Right ventricle myocardium superior (tissue), 1 donor: ENCODE results near the gene IL13RA1. TPM values are rescaled to one million over a fixed set of nuclear protein-coding genes. Genes with fewer than 3 reads are reported as not detected.
A peak's percentile ranks its signal among the peaks of the same experiment; 100 is the strongest.
"Not testable (repeated sequence)": the region's sequence is repeated elsewhere in the genome, so short reads cannot be mapped to it uniquely, and the experiment has no call there.

Experiments used
- ATAC-seq: fragments of 200-7000 bp; cut with Tn5 transposase; one replicate; pipeline ENCODE4 v1.9.1; 2020; ENCODE audit warnings: mild to moderate bottlenecking; ENCODE audit not compliant: poor library complexity
- DNase-seq: peaks from one replicate; pipeline ENCODE4 v3.0.0-alpha.2; 2020
- intact Hi-C: fragments of 100-400 bp; cut with DNase I; formaldehyde crosslinking; loops from one replicate; pipeline ENCODE4 v1.11.2; 2022
- total RNA-seq: library from RNA; stranded (reverse); fragmentation: NEBNext Ultra II Directional; extraction: Animal tissue kit (Norgen Biotek cat#: 25700); gene quantifications from one replicate; pipeline ENCODE4 v1.2.1, GENCODE V29; 2021
- donor health status: DM: no; HTN: yes; CAD: no; lungs with severe emphysema.

Gene IL13RA1
- total RNA-seq, 1 donor from 2014 or later: 16.8 TPM

DNA sequence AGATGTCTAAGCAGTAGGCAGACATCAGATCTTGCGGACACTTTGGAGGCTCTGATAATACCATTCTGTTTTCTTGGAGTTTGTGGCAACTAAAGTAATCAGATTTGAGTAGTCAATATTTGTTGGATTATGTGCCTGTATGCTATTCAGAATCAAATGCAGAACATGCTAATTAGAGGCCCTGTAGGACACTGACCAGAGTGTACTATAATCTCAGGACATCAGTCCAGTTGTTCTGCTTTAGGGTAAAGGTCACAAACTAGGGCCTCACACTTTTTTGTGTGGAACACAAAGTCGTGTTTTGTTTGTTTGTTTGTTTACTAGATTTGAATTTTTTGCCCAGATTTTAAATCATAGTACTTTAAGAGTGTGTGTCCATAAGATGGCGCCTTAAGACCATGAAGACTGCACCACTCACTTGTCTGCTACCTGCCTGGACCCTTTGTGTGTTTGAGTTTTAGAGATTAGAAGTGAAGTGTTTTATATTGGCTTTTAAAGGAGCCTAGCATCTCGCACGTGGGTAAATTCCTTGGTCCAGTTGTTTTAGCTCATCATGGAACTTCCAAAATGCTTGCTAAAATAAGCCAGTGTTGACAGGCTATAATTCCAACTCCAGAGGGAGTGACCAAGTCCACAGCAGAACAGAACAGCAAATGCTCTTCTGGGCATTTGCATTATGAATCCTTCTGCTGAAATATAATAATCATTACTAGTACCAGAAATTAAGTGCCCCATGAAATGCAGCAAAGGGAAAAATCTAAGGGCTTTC, 34.7 kb downstream of the IL13RA1 start:
- no peak for DNase-seq
- intact Hi-C loops: no loop called here
- ATAC-seq: no peak

DNA sequence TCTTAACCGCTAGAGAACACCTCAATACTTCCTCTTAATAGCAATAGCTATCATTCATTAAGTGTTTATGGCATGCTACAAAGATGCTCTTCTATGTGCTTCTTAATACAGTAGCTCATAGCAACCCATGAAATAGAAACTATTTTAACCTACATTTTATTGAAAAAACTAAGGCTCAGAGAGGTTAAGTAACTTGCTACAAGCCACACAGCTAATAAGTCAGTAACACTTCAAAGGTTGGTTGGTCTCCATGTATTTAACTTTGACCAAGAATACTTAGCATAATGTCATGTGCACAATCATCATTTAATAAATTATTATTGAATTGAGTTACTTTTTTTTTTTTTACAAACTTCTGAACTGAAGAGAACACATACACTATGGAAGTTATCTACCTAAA, 36.1 kb downstream of the IL13RA1 start:
- intact Hi-C loops: no loop called here
- ATAC-seq (no peak), DNase-seq (no peak)

DNA sequence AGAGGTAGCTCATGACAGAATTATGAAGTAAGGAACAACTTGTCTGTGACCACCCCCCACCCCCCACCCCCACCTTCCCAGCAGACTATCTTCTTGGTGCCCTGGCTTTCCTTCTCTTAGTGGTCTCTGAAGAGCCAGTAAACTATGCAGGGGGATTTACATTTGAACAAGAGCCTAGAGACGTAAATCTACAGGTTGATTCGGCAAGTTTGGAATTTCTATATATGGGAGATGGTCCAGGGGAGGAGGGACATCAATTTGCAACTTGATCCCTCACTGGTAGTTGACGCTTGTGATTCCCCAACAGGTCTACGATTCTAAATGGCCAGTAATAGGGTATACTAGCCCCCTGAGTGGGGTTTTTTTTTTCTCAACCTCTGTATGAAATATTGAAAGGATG, 36.7 kb downstream of the IL13RA1 start:
- intact Hi-C loops: no loop called here
- no peak for DNase-seq
- ATAC-seq: no peak

DNA sequence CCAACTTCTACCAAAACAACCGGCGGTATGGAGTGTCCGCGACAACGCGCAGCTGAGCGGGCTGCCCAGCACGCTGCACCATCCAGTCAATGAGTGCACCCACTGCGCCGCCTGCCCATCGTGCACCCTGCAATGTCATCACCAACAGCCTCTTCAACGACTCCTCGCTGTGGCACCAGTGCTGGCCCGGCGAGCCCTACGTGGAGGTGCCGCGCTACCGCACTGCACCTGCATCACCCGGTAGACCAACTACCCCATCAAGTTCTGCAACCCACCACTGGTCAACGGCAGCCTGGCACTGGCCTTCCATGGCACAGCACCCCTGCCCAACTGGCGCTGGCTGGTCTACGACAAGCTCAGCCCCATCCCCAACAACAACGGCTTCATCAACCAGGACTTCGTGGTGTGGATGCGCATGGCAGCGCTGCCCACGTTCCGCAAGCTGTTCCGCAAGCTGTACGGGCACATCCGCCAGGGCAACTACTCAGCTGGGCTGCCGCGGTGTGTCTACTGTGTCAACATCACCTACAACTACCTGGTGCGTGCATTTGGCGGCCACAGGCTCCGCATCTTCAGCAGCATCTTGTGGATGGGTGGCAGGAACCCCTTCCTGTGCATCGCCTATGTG, 42.8 kb downstream of the IL13RA1 start:
- no peak for ATAC-seq
- no peak for DNase-seq
- intact Hi-C loops: no loop called here

DNA sequence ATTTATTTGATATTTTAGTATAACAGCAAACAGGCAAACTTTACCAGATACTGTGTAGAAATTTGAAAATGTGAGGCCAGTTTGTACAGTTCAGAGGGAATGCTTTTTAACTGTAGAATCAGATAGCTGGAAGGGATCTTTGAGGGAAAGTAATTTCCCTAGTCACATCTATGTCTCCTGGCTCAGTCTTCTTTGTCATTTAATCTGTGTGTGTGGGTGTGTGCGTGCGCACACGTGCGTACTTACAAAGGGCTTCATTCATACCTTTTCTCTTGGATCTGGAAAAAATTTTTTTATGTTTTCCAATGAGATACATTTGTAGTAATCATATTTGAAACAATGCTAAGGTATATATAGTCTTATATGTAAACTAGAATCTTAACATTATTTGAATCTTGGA, 44.6 kb downstream of the IL13RA1 start:
- no peak for DNase-seq
- no peak for ATAC-seq
- intact Hi-C loops: no loop called here

DNA sequence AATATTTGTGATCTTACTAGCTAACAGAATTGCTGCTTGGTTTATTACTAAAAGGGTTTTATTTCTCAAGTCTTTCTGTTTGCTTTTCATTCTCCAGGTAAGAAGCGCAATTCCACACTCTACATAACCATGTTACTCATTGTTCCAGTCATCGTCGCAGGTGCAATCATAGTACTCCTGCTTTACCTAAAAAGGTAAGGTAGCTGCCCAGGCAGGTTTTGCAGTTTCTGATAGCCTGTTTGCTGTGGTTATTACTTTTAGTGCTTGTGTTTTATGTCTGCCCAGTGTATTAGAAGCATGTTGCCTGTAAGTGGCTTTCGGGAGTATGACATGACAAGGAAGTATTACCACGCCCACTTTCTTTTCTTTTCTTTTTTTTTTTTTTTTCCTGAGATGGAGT, 46.4 kb downstream of the IL13RA1 start:
- DNase-seq: no peak
- intact Hi-C loops: no loop called here
- ATAC-seq: no peak

DNA sequence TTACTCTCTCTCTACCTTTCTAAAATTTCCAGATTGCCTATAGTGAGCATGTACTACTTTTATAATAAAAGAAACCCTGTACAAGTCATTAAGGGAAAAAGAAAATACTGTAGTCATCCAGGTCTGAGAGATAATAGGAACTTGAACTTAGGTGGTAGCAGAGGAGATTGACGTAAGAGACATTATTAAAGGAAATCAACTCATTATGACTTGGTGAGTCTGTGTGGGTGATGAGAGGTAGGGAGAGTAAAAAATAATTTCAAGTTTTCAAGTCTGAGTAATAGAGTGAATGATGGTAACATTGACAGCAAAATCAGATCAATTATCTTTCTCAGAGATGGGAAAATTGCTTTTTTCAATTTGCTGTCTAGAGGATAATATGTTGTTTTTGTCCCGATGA, 52.2 kb downstream of the IL13RA1 start:
- DNase-seq: no peak
- intact Hi-C loops: no loop called here
- ATAC-seq: no peak

DNA sequence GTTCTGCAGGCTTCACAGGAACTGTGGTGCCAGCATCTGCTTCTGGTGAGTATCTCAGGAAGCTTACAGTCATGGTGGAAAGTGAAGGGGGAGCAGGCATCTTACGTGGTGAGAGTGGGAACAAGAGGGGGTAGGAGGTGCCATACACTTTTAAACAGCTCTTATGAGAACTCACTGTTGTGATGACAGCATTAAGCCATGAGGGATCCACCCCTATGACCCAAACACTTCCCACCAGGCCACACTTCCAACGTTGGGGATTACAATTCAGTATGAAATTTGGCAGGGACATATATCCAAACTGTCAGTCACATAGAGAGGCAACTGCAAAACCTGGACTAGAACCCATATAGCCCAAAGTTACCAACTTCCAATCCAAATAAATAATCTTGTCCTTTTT, 53.1 kb downstream of the IL13RA1 start:
- no peak for DNase-seq
- peak; percentile 29 for ATAC-seq
- intact Hi-C loops: no loop called here

DNA sequence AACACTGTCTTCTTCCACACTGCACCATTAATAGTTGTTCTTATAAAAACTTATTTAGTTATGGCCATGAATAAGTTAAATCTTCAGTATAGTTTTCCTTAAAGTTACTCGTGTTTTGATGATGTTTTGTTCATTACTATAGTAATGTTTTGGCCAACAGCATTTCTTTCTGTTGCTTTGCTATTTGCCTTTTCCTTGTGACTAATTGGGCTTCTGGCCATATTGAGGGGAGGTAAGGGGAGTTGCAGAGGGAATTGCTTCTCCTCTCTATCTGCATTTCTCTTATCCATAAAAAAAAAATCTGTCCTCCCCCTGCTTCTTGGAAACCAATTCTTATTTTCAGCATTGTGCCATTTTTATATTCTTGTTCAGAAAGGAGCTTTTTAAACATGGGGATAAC, 53.5 kb downstream of the IL13RA1 start:
- ATAC-seq (no peak), DNase-seq (no peak)
- intact Hi-C loops: no loop called here

DNA sequence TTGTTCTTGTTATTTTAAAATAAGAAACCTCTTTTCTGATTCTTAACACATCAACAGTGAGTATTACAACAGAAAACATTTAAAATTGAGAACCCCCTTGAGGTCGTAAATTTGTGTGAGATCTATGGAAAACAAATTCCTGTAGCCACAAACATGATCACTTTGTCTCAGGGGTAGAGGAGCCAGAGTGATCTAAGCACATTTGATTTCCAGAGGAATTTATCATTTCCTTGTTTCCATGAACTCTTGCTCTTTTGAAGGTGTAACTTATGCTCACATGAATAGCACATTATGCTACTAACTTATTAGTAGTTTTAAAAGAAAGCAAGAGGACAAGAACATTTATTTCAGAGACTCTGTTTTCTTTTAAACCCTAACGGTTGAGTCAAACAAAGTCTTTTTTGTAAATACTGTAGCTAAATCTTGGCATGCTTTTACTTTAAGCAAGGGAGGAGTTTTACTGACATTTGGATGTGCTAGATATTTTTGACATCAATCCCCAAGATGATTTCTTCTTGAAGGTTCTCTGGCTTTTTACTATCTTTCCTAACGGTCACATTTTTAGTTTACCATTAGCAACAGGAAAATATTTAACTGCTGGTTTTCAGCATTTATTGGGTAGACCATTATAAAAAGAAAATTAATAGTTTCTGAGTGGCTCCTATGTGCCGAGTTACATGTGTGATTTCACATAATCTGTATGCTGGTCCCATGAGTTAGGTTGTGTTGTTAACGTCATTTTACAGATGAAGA, 68.3 kb downstream of the IL13RA1 start:
- intact Hi-C loops: no loop called here
- ATAC-seq (no peak), DNase-seq (no peak)

DNA sequence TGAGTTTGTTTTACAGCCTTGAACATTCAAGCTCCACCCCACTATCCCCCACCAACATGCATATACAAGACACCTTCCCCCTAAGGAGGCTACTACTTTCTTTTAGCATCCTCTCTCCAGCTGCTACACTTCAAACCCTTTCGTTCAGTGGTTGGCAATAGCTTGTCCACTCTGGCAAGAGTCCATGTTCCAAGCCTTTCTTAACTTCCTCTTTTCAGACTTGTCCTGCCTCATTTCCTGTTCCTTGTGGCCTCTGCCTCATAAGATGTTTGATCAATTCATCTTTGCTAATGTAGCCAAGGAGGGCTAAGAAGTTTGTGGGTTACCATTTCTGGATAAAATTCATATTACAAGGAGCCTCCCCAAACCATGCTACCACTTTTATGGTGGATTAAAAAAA, 75.5 kb downstream of the IL13RA1 start:
- DNase-seq (no peak), ATAC-seq (peak; percentile 34)
- intact Hi-C loops: no loop called here

DNA sequence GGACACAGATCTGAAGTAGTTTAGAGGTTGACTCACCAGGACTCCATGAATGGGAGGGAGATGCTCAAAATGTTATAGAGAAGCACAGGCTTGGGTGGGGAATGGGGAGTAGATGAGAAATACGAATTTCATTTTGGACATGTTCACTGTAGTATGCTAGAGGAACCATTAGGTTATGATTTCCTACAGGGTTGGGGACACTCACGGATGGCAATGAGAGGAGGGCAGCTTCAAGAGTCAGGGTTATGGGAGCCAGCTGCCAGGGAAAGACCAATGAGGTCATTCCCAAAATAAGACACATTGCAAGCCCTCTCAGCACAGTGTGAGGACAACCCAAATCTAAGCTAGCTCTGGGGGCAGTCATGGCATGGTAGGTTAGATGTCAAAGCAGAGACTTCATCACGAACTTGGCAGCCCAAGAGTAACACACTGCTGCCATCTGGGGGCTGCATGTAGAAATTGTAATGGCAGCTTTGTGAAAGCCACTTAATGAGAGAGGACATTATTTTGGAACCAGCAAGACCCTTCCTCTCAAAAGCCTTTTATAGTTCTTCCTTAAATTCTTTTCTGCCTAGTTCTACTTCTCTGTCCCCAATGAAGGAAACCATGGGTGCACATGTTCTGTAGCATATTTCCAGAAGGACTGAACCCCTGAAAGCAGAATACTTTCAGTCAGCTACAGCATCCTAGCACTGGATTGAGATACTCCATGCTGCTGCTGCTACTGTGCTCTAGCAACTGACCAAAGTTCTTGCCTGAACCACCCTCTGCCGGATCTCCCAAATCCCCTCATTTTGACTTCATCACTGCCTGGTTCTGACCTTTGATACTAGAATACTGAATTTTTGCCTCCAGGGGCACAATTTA, 80.0 kb downstream of the IL13RA1 start:
- ATAC-seq: peak; percentile 56
- intact Hi-C loops: loop anchor here (5.0 kb wide), 1 partner anchor 165 kb away; no protein-coding TSS in a partner anchor
- DNase-seq: no peak

DNA sequence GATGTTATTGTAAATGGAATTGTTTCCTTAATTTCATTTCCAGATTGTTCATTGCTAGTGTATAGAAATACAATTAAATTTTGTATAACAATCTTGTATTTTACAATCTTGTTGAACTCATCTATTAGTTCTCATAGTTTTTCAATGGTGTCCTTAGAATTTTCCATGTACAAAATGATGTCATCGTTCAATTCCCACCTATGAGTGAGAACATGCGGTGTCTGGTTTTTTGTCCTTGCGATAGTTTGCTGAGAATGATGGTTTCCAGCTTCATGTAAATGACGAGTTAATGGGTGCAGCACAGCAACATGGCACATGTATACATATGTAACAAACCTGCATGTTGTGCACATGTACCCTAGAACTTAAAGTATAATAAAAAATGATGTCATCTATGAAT, 89.9 kb downstream of the IL13RA1 start:
- DNase-seq, ATAC-seq, intact Hi-C loops: not testable (repeated sequence)

DNA sequence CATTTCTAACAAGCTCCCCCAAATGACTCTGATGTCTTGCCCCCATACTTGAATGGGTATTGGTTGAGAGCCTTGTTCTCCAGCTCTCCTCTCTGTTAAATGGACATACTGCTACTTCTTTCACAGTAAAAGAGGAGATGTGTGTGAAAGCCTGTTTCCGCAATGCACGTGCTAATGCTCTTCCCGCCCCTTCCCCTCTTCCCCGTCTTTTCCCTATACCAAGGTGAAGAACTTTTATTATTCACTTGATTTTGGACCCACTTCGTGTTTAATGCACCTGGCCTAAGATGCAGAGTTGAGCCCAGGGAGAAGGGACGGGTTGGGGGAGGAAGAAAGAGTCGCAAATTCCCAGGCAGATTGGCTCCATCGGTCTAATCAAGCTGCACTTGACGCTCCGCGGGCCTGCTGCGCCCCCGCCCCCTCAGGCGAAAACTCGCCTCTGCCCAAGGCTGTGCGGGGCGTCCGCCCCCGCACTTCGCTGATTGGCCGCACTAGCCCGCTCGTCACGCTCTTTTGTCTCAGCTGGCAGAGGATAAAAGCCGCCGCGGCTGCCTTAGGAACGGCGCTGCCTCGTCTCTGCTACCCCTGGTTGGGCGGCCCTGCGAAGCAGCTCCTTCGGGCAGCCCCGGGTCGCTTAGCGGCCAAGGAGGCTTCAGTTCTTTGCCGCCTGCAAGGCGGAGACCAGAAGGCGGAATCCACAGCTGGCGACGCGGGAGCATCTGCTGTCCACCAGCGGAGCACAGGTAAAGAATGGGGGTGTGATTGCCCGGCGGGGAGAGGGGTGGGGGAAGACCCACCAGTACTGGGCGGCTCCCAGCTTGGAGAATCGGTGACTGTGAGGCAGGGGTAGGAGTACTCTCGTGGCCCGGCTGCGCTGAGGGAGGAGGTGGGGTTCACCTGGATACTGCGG, 96.1 kb downstream of the IL13RA1 start, which contains the start of gene ZCCHC12:
ZCCHC12 (plus strand) TSS at position 562 of the 910 bp plus-strand sequence. CDS start 1,421 bp downstream, outside the sequence.
- intact Hi-C loops: no loop called here
- ATAC-seq: peak; percentile 58

DNA sequence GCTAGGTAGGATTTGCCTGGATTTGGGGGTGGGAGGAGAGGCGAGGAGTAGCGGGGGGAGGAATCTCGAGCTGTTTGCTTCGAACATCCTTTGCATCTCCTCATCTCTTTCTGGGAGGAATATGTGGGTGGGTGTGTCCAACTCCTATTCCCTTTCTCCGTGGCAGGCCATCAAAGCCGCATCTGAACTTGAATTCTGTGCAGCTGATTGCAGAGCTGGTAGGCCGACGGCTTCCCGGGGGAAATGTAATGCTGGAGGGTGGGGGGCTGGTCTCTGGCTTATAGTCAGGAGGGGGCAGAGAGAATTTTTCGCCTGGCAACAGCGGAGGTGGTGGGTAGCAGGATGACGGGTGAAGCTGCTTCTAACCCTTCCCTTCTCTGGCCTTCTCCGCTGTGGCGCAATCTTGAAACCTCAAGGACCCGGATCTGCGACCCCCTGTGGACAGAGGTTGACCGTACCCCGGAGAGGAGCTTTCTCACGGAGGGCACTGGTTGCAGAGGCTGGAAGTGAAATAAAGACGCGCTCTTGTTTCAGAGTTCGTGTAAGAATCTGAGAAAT, 96.8 kb downstream of the IL13RA1 start:
- intact Hi-C loops: no loop called here
- no peak for ATAC-seq

More for the DNA sequence above, 96.1 kb downstream of the IL13RA1 start, which contains the start of gene ZCCHC12:
- peak; percentile 51 for DNase-seq

DNA sequence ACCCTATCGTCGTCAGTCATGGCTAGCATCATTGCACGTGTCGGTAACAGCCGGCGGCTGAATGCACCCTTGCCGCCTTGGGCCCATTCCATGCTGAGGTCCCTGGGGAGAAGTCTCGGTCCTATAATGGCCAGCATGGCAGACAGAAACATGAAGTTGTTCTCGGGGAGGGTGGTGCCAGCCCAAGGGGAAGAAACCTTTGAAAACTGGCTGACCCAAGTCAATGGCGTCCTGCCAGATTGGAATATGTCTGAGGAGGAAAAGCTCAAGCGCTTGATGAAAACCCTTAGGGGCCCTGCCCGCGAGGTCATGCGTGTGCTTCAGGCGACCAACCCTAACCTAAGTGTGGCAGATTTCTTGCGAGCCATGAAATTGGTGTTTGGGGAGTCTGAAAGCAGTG, 97.8 kb downstream of the IL13RA1 start:
- no peak for DNase-seq
- no peak for ATAC-seq
- intact Hi-C loops: no loop called here

More for the DNA sequence above, 96.8 kb downstream of the IL13RA1 start:
- no peak for DNase-seq

DNA sequence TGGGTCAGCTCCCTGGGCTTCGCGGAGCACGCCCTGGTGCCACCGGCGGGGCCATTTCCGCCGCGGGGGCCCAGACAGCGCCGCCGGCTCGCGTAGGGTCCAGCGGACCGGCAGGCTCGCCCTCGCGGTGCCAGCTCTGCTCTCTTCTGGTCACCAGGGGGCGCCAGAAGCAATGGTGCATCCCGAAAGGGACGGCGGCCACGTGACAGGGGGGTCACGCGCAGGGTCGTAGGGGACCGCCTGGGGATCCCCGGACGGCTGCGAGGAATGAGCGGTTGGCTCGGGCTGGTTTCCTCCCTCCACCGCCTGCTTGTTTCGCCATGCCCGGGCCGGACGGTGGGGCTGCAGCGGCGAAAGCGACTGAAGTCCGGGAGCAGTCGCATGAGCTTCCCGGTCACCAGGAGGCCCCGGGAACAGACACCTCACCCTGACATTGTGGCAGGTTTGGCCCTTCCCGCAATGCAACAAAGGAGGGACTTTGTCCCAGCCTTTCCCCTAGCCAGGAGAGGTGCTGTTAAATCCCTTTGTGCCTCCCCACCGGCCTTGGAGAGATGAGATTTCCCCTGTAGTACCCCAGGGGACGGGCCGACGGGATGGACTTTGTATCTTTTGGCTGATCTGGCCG, 112.0 kb downstream of the IL13RA1 start:
- intact Hi-C loops: no loop called here
- DNase-seq (peak; percentile 88), ATAC-seq (peak; percentile 96)
